Measurements from ENCODE around the gene TKFC.

TKFC gene

GRCh38 chr11:61345954-61346843 is 13.2 kb downstream of the TKFC start:
- DNase-seq: no peak

GRCh38 chr11:61347916-61348461 is 15.0 kb downstream of the TKFC start:
- no peak for DNase-seq

DNA sequence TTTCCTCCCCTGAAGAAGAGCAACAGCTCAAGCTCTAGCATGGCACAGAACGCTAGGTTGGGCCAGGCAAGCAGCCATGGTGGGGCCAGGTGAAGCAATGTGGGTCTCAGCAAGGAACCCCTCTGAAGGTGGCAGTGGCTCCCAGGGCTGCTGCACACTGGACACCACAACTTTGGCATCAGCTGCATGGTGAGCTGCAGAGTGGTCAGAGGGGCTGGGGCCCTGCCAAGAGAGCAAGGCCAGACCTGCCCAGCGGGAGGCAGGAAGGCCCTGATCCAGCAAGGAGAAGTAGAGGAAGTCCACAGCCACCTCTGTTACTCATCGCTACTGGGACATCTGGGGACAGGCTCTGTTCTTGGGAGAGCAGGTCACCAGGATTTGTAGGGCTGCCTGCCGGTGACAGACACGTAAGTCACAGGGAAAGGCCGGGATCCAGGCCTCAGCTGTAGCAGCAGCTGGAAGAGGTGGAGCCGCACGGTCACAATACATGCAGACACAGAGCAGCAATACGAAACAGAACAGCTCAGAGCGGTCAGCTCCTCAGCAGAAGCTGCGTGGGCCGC is 16.2 kb downstream of the TKFC start:
- no peak for DNase-seq

GRCh38 chr11:61349916-61350315 is 16.9 kb downstream of the TKFC start:
- no peak for DNase-seq

GRCh38 chr11:61350336-61350735 is 17.3 kb downstream of the TKFC start:
- no peak for DNase-seq

DNA sequence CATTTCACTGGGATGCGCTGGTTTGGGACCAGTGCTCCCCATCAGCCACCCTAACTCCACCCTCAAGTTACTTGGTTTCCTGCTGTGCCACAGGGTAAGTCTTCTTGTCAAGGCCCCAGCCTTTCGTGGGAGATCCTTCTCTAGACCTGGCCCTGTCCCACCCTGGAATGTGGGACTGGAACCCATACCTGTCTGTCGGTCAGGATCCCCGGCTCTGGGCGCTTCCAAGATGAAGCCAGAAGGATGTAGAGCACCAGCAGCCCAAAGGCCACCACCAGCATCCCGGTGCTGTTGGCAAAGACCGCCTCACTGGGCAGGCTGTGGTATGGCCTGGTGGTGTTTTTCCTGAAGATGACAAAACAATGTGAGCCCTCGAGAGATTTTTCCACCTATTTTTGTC is 17.8 kb downstream of the TKFC start:
- no peak for DNase-seq

DNA sequence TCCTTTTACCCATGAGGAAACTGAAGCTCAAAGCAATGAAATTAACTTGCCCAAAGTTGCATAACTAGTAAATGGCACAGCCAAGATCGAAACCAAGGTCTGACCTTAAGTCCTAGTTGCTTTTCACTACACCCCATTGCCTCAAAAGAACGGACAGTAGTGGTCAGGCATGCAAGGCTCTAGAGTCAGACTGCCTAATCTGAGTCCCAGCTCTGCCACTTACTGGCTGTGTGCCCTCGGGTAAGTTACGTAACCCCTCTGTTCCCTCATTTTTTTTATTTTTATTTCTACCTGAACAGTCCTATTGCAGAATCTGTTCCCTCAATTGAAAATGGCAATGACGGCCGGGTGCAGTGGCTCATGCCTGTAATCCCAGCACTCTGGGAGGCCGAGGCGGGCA is 19.0 kb downstream of the TKFC start:
- DNase-seq: no peak

- DNase-seq: no peak
Measured at GRCh38 chr11:61353131-61354067, 20.4 kb downstream of the TKFC start.

DNA sequence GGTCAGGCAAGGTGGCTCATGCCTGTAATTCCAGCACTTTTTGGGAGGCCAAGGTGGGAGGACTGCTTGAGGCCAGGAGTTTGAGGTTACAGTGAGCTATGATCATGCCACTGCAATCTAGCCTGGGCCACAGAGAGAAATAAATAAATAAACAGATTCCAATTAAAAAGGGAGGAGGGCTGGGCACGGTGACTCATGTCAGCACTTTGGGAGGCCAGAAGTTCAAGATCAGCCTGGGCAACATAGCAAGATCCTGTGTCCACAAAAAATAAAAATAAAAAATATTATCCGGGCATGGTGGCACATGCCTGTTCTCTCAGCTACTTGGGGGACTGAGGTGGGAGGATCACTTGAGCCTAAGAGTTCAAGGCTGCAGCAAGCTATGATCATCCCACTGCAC is 21.2 kb downstream of the TKFC start:
- DNase-seq: no peak

DNA sequence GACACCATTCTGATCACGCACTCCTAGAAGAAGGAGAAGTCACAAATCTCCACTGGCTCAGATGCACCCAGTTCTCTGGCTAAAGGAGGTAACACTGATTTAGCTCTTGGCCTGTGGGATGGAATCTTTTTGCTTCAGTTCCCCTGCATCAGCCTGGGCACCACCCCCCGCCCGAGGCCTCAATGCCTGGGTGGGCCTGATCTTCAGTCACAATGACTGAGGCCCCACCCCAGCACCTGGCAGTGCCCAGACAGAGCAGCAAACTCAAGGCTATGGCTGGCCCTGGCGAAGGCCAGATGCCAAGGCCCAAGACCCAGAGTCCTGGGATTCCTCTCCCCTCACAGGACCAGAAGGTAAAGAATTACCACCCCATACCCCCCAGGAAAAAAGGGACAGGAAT is 23.7 kb downstream of the TKFC start:
- DNase-seq: no peak

DNA sequence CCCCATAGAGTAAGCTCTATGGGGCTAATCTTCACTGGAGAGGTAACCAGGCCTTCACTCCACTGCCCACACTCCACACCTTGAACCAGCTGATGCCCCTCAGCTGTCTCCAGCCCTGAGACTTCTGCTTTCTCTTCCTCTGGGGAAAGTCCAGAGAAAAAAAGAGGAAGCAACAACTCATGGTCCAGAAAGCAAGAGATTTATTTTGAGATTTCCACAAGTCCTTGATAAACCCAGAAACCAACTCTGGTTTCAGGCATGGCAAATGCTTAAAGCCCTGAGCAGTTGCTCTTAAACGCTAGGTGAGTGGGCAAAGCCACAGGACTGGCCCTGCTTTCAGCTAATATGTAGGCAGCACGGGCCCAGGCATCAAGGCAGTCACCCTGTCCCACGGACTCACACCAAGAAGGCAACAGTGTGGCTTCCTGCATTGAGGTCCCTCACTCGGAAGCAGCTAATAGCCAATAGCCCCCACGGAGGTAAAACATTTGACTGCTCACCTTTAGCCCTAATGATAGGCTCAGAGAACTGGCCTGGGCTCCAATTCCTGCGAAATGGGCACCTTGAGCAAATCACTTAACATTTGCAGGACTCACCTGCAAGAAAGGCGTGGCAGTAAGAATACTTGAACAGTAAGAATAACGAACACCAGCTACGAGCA is 24.3 kb downstream of the TKFC start:
- no peak for DNase-seq

DNA sequence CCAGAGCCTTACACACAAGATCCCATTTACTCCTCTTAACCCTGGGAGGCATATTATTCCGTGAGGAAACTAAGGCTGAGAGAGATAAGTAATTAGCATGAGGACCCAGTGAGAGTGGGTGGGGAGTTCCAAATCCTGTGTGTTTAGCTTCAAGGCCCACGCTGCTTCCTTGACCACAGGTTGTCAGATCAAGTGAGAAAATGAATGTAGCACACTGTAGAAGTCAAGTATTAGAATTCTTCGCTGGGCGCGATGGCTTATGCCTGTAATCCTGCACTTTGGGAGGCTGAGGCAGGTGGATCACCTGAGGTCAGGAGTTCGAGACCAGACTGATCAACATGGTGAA is 24.8 kb downstream of the TKFC start:
- DNase-seq: no peak

DNA sequence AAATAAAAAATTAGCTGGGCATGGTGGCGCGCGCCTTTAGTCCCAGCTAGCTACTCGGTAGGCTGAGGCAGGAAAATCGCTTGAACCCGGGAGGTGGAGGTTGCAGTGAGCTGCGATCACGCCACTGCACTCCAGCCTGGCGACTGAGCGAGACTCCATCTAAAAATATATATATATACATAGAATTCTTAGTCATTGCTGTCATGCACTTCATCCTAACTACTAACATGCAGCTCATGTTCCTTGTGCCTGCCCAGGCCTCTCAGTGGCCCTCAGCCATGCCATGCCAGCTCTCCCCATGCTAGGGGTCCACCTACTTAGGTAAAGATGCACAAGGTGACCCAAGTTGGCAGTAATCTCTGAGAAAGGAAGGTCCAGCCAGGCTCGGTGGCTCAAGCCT is 25.5 kb downstream of the TKFC start:
- no peak for DNase-seq

- no peak for DNase-seq
Measured at GRCh38 chr11:61359516-61359915, 26.5 kb downstream of the TKFC start.

- no peak for DNase-seq
Measured at GRCh38 chr11:61361237-61361740, 28.3 kb downstream of the TKFC start.

DNA sequence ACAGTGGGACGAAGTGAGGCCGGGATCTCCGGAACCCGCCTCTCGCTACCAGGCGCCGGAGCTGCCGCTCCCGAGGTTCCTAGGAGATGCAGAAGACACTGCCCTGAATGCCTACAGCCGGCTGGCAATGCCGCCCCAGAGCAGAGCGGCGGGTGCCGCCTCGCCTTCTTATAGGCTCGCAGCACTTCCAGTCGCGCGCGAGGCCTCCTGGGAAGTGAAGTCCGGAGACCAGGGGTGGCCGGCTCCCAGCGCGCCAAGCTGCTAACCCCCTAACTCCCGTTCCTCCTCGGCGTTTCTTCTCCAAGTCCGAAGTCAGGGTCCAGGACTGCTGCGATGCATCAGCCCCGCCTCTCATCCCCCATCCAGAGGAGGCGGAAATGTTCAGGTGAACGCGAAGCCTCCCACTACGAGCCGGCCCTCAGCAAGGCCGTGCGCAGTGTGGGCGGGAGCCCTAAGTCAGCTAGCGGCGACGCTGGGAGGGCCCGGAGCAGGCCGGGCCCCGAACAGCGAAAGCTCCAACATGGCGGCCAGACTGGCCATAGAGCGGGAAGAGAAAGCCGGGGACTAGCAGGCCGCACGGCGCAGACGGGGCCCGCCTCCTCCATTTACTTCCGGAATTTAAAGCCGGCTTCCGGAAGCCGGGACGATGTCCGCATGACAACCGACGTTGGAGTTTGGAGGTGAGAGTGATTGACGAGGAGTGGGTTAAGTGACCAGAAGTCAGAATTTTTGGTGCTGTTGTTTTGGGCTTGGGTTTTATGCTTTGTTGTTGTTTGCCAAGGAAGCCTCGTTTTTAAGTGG is 28.9 kb downstream of the TKFC start, which contains the start of the genes CYB561A3 and TMEM138:
CYB561A3 (minus strand) TSS at position 142 of the 801 bp plus-strand sequence. CDS start 5,169 bp downstream, outside the sequence.
TMEM138 (plus strand) TSS at position 634 of the 801 bp plus-strand sequence. CDS start 2,017 bp downstream, outside the sequence.
- DNase-seq: peak; percentile 74

DNA sequence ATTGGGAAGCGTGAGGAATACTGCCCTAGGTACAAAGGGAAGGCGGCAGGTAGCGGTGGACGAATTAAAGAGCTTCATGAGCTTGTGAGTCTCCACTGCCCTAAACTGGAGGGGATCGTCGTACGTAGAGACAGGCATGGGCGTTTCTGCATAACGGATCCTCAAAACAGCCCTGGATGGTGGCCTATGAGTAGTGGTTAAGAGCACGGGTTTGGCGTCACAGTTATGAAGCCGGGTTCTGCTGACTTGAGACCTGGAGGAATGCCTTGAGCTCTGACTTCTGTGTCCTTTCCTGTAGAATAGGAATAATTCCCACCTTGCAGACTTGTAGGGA is 29.5 kb downstream of the TKFC start:
- DNase-seq: peak; percentile 10

GRCh38 chr11:61364012-61364675 is 31.1 kb downstream of the TKFC start:
- no peak for DNase-seq

DNA sequence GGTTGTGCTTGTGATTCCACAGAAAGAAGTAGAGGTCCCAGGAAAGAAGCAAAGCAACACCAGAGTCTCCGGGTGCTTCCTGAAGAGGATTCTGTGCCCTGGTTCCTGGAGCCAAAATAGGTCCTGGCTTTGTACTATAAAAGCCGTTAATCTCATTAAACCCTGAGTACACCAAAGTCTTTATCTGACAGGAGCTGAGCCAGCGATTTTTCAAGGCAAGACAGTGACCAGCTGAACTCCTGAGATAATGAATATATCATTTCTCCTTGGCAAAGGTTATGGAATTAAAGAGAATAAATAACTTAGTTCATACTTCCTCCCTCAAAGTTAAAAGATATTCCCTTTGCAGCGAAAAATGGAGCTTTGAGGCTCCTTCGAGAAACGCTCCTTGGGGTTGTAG is 34.4 kb downstream of the TKFC start:
- DNase-seq: no peak

DNA sequence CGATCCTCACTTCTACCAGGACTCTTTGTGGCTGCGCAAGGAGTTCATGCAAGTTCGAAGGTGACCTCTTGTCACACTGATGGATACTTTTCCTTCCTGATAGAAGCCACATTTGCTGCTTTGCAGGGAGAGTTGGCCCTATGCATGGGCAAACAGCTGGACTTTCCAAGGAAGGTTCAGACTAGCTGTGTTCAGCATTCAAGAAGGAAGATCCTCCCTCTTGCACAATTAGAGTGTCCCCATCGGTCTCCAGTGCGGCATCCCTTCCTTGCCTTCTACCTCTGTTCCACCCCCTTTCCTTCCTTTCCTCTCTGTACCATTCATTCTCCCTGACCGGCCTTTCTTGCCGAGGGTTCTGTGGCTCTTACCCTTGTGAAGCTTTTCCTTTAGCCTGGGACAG is 35.6 kb downstream of the TKFC start:
- no peak for DNase-seq
